GM19455 (cell line): ENCODE measurements around the gene FOXC2.

Experiments used
- ATAC-seq: cut with Tn5 transposase; IDR thresholded peaks from one replicate; pipeline ENCODE4 v1.9.1; 2021; ENCODE audit not compliant: unreplicated experiment

The FOXC2 gene

DNA sequence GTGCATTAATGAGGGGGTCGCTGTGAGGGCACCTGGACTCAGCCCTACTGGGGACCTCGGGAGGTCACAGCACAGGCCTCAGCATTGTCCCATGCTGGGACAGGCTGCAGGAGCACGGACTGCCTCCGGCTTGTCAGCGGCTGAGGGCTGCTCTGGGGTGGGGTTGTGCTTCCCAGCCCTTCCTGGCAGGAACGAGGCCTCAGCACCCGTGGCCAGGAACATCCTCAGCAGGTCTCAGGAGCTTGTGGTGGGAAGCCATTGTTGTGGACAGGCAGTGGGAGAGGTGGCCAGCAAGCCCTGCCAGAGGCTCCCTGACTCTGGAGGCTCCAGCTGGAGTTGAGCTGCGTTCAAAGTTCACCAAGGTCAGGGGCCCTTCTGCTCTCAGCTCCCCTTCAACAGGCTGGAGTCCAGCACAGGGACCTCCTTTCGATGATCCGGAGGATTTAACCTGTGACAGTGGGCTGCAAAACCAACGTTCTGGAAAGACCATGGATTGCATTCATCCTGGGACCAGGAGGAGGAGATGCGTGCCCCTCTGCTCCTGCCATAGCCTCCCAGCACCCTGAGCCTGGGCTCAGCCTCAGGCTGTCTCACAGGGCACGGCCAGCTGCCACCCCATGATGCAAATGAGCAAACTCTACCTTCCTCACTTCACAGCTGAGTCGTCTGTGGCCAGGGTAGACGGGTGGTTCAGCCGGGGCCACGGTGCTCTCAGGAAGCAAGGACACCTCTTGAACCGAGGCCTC lies 44.3 kb downstream of the FOXC2 start:
- no peak for ATAC-seq

DNA sequence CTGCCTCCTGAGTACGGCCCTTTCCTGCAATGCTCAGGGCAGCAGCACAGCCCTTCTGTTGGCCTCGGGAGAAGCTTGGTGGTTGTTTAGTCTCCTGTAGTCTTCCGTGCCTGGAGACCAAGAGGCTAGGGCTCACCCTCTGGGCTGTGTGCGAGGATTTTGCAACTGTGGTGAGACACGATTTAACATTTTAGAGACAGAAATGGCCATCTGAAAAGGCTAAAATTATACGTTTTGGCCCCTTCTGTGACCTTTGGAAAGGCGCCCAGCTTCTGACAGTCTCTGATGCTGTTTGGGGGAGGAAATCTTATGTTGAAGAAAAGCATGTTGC lies 44.9 kb downstream of the FOXC2 start:
- no peak for ATAC-seq

DNA sequence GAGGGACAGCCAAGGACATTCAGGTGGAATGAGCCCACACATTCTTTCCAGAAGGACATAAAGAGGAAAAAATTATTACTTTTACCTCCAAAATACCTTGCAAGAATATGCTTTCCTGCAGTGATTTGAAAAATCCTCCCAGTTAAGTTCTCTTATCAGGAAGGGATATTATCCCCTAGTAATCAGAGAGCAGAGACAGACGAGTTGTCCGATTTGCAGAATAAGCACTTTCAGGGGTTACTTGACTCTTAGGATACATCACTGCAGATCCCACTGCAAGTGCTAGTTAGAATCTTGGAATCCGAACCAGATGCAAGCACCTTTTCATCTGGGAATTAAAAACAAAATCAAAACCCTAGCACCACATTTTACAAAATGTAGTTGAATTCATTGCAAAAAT lies 45.3 kb downstream of the FOXC2 start:
- ATAC-seq = no peak

DNA sequence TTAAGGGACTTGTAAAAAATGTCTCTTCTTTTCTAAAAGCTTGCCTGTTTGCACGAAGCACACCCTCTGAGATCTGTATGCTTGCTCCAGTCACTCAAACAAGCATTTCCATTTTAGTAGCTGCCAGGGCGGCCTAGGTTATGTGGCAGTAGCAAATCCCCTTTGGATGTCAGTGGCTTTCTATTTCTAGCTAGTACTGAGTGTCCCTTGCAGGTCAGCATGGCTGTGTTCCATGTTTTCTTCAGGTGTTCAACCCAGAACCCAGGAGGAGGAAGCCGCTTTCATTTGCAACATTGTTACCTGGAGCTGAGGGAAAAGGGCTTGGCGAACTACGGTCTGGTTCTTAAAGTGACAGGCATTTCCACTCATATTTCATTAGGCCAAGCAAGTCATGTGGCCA lies 48.1 kb downstream of the FOXC2 start:
- ATAC-seq = no peak

DNA sequence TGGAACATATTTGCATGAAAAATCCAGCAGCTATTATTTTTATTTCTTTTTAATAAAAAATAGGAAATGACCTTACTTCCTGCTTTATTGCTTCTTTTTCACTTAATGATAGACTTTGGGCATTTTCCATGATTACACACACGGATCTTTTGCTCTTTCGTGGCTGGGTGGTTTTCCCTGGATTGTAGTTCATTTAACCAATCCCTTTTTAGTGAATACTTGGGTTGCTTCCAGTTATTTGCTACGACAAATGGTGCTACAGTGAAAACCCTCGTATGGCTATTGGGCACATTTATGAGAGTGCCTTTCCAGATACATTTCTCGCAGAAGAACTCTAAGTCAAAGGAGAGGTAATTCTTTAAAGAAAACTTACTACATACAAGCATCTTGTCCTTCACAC lies 50.3 kb downstream of the FOXC2 start:
- ATAC-seq = no peak

DNA sequence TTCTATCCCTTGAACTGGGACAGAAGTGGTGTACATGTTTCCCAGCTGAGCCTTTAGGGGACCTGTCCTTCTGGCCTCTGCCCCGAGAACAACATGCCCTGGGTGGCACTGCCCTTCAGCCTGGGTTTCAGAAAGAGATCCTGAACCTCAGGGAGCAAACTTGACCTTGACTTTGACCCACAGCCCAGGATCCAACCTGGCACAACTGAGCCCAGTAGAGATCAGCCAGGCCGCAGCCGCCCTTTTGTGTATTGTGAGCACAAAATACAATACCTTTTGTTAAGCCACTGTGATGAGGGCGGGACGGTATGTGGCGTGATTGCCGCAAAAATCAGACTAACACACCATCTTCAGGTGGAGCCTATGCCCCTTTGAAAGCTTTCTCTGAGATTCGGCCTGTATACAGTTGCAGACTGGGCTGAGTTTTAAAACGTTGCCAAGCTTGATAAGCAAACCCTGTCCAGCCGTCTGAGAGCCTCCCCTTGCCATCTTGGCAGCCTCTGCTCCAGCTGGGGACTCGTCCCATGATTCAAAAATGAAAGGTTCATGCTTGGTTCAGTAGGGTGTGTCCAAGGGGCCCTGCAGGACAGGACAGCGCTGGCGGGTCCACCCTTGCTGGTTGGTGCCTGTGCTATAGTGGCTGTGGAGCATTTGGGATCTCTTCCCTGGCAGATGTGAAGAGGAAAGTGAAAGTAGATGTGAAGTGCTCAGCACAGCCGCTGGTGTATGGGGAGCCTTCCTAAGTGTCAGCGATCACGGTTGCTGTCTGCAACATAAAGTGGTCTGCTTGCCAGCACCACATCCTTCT lies 52.0 kb downstream of the FOXC2 start:
- no peak for ATAC-seq
